ENCODE results near the gene WIZ.
"Not testable (repeated sequence)": the region's sequence is repeated elsewhere in the genome, so short reads cannot be mapped to it uniquely, and the experiment has no call there.

WIZ gene, protein sequence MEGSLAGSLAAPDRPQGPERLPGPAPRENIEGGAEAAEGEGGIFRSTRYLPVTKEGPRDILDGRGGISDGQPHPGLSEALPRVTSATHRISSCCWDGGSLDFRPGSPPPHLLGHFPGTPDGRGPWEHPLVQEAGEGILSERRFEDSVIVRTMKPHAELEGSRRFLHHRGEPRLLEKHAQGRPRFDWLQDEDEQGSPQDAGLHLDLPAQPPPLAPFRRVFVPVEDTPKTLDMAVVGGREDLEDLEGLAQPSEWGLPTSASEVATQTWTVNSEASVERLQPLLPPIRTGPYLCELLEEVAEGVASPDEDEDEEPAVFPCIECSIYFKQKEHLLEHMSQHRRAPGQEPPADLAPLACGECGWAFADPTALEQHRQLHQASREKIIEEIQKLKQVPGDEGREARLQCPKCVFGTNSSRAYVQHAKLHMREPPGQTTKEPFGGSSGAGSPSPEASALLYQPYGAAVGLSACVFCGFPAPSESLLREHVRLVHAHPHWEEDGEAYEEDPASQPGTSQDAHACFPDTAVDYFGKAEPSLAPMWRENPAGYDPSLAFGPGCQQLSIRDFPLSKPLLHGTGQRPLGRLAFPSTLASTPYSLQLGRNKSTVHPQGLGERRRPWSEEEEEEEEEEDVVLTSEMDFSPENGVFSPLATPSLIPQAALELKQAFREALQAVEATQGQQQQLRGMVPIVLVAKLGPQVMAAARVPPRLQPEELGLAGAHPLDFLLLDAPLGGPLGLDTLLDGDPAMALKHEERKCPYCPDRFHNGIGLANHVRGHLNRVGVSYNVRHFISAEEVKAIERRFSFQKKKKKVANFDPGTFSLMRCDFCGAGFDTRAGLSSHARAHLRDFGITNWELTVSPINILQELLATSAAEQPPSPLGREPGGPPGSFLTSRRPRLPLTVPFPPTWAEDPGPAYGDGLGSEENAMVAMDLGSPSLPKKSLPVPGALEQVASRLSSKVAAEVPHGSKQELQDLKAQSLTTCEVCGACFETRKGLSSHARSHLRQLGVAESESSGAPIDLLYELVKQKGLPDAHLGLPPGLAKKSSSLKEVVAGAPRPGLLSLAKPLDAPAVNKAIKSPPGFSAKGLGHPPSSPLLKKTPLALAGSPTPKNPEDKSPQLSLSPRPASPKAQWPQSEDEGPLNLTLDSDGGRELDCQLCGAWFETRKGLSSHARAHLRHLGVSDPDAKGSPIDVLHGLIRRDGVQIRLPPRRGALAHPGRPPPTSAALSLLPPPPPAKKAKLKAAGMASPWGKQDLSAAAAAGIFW (N-terminal part only)

DNA sequence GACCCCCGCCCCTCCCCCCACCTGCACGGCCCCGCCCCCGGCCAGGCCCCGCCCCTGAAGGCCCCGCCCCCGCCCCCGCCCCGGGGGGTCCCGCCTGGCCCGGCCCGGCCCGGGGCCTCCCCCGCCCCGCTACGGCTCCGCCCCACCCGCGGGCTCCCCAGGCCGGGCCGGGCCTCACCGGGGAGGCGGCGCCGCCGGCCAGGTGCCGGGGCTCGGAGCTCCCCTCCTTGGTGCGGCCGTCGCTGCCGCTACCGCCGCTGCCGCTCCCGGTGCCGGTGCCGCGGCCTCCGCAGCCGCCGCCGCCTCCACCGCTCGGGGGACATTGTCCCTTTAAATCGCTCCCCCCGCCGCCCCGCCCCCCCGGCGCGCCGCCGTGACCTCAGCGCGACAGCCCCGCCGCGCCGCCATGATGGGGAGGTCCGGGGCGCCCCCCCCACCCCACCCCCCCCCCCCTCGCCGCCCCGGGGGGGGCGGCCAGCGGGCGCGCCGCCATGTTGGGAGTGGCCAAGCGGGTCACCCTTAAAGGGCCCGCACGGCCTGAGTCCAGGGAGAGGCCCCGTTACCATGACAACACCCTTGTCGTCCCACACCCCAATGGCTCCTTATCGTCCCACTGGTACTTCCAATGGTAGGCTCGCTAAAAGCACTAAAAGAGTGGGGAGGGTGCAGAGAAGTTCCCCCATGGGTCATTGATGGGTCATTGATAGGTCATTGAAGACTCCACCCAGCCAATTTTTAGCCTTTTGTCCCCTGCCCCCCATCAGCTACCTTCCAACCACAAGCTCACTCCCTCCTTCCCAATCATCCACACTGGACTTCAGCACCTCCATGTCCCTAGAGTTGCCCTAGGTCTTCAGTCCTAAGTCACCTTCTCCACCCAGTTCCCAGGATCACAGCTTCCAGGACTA, at the start of gene WIZ:
Gene WIZ (minus strand): TSS at position 337 of the 908 bp plus-strand sequence. CDS start 1,649 bp downstream, outside the sequence.
- DNase-seq: peak; percentile 89 to 90

DNA sequence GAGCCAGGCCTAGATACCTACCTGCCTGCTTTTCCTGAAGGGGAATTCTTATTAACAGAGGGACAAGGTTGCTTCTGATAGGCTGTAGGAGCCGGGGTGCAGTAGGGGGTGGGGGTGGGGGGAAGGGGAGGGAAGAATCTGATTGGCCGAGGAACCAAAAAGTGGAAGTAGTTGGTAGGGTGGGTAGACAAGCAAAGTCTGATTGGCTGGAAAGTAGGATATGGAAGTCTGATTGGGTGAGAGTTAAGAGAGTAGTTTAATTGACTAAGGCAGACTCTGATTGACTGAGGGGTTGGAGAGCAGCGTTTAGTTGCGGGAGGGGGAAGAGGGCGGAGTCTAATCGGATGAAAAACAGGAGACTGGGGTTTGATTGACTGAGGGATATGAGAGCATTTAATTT, 49.2 kb upstream of the WIZ start:
- no peak for DNase-seq

DNA sequence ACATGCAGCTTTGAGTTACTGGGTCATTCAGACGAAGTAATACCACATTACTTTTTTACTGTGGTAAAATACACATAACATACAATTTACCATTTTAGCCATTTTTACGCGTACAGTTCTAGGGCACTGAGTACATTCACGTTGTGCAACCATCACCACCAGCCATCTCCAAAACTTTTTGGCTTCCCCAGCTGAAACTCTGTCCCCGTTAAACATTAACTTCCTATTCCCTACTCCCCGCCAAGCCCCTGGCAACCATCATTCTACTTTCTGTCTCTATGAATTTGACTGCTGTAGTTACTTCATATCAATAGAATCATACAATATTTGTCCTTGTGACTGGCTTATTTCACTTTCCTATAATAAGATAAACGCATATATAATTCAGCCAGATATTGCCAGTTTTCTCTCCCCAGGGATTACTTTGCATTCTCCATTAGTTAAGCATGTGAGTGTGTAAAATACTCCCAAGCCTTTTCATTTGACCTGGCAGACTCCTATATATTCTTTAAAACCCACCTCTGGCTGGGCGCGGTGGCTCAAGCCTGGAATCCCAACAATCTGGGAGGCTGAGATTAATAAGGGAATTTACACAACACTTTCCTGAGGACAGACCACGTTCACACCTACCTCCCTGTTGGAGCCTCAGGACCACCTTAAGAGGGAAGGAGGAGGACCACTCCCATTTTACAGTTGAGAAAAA, 48.6 kb upstream of the WIZ start:
- DNase-seq: no peak

DNA sequence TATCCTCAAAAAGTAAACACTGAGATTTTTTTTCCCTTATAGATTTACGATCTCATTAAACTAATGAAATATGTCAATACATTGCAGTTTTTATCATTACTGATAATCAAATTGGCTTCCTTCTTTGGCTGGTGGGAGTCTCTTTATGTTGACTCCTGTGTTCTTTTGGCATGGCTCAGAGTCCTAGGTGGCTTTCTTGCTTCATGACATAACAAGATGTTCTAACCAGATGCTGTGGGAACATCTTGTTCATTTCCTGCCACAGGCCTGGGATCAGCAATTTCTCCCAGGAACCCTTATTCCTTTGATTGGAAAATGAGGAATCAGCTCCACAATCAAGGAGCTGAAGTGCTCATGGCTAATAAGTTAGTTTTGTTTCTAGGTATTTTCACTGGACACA, 45.4 kb upstream of the WIZ start:
- no peak for DNase-seq

DNA sequence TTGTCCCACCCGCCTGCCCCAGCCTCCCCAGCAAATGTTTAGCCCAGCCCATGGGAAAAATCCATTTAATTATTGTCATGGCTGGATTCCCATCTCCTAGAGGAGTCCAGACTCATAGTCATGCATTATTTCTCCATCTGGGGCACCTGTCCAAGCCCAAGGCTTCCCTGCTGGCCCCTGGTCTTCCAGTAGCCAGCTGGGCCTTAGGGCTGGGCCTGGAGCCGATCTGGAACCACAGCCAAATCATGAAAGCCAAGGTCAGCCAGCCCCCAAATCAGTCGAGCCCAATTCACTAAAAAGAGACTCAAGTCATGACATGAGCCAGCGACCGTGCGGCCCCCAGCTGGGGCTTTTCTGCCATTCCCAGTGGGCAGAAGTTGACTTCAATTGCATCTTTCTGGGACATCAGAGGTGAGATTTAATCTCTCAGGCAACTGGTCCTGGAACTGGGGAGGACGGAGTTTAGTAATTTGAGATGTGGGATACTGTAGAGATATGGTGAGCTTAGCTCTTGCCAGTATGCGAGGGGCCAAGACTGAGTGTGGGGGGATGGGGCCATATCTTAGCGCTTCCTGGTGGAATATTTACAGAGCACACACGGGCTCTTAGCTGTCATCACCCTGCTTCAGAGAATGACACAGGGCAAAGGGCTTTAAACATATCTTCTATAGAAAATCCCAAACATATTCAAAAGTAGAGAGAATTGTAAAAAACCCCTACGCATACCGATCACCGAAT, 38.9 kb upstream of the WIZ start:
- DNase-seq: no peak

DNA sequence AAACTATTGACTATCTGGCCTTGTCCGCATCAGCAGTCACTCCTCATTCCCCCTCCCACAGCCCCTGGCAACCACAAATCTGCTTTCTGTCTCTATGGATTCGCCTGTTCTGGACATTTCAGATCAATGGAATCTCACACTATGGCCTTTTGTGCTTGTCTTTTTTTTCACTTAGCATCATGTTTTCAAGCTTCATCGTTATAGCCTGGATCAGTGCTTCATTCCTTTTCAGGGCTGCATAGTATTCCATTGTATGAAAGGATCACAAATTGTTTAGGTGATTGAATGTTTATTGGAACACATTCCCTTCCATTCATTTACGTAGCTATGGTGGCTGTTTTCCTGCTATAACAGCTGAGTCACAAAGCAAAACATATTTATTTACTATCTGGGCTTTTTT, 37.3 kb upstream of the WIZ start:
- no peak for DNase-seq

DNA sequence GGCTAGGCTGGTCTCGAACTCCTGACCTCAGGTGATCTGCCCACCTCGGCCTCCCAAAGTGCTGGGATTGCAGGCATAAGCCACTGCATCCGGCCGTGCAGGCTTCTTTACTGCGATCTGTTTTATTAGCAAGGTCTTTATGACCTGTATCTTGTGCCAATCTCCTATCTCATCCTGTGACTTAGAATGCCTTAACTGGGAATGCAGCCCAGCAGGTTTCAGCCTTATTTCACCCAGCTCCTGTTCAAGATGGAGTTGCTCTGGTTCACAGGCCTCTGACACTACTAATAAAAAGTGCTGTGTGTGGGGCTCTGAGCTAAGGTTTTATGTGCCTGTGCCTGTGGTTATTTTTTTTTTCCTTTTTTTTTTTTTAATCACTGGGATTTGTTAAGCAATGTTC, 36.0 kb upstream of the WIZ start:
- DNase-seq: not testable (repeated sequence)

DNA sequence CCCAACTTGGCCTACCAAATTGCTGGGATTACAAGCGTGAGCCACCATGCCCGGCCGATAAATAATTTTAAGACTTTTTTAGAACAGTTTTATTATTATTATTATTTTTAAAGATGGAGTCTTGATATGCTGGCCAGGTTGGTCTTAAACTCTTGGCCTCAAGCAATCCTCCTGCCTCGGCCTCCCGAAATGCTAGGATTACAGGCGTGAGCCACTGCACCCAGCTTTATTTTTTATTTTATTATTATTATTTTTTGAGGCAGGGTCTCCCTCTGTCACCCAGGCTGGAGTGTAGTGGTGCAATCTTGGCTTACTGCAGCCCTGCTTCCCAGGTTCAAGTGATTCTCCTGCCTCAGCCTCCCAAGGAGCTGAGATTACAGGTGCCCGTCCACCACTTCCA, 31.2 kb upstream of the WIZ start:
- DNase-seq: not testable (repeated sequence)

DNA sequence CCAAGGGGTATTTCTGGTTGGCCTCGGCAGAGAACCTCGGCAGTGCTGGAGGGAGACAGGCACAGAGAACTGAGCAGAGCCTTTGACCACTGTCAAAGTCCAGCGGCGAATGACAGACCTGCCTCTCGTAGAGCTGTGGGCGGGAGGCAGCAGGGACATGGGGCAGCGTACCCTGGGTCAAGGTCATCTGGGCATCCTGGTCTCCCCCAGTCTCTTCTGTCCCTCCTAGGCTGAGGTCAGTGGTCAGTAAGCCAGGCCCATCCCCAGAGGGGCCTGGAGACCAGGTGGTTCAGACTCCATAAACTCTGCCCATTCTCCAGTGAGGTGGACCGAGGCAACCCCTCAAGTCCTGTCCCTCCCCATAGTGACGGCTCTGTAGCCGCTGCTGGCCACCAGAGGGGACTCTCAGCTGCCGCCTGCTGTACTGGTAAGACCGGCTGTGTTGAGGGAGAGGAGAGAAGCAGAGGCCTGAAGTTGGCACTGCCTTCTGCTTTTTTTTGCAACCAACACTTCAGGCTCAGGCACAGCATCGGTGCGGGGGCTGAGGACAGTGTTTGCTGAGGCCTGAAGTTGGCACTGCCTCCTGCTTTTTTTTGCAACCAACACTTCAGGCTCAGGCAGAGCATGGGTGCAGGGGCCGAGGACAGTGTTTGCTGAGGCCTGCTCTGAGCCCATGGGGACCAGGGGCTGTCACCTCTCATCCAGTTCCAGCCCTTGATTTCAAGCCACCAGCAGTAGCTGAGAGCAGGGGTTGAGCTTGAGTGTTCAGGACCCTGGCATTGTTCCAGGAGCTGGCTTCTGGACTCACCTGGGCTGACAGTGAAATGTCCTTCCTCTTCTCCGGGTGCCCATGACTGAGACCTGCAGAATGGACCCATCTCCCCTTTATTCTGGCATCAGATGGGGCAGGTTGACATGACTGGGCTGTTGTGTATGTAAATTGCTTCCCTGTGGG, 29.9 kb upstream of the WIZ start, which contains the start of gene PGLYRP2:
Gene PGLYRP2 (minus strand): TSS at position 111 of the 955 bp plus-strand sequence. CDS start 130 bp downstream, outside the sequence.
- no peak for DNase-seq

DNA sequence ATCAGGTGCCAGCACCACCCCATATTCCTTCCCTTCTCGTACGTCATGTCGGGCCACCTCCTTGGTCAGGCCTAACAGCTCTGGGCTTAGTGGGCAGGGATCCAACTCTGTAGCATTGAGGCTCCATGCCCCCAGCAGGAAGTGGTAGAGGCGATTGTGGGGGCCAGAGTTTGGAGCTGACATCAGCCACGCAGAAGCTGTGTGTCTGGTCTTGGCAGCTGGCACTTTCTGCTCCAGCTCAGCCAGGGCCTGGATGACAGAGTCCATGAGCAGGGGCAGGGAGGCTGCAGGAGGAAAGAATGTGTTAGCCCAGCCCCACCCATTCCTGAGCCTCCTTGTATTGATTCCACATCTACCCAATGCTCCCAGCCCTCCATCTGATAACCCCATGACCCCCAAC, 26.6 kb upstream of the WIZ start:
- no peak for DNase-seq

DNA sequence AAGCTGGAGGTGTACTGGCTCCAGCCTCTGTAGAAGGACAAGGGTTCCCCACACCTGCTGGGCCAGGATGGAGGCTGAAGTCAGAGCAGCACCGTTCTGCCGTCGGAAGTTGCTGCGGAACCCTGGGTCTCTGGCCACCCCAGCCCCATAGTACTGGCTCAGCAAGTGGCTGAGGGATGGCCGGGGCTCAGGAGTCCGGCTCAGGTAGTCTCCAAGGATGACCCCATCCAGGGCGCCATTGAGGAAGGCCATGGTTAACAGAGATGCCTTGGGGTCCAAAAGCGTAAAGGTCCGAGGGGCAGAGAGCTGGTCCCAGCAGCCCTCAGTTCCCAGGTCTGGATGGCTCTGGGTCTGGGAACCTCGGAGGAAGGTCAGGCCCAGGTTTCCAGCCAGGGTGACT, 25.9 kb upstream of the WIZ start:
- DNase-seq: no peak

DNA sequence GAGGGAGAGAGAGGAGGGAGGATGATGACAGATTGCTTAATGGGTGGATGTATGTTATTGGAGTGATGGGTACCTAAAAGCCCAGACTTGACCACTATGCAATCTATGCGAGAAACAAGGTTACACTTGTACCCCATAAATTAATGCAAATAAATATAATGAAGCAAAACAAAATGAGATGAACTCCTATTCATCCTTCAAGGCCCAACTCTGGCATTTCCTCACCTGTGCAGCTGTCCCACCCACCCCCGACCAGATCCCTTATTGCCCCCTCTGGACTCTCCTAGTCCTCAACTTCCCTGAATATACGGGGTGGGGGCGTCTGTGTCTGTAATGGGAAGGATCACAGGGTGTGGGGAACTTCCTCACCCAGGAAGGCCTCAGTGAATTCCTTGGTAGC, 25.4 kb upstream of the WIZ start:
- no peak for DNase-seq

DNA sequence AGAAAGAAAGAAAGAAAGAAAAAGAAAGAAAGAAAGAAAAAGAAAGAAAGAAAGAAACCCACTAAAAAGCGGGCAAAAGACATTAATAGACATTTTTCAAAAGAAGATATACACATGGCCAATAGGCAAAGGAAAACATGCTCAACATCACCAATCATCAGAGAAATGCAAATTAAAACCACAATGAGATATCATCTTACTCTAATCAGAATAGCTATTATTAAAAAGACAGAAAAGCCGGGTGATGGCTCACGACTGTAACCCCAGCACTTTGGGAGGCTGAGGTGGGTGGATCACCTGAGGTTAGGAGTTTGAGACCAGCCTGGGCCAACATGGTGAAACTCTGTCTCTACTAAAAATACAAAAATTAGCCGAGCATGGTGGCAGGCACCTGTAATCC, 24.1 kb upstream of the WIZ start:
- DNase-seq: not testable (repeated sequence)

DNA sequence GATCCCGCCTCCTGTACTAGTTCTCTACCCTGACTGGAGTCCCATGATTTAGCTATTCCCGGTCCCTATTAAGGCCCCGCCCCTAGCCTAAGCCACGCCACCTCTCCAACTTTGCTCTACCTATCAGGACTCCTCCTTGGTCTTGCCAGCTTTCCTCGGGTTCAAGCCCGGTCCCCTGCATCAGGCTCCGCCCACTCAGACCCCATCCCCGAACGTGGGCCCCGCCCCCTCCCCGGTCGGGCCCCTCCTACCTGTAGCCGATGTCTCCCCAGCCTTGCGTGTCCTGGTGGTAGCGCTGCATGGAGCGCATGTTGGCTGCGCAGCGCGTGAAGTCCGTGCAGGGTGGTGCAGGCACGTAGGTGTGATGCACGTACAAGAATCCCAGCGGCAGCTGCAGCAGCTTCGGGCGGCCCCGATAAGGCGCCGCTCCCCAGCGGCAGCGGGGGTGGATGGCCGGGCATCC, 21.9 kb upstream of the WIZ start:
- DNase-seq: no peak

DNA sequence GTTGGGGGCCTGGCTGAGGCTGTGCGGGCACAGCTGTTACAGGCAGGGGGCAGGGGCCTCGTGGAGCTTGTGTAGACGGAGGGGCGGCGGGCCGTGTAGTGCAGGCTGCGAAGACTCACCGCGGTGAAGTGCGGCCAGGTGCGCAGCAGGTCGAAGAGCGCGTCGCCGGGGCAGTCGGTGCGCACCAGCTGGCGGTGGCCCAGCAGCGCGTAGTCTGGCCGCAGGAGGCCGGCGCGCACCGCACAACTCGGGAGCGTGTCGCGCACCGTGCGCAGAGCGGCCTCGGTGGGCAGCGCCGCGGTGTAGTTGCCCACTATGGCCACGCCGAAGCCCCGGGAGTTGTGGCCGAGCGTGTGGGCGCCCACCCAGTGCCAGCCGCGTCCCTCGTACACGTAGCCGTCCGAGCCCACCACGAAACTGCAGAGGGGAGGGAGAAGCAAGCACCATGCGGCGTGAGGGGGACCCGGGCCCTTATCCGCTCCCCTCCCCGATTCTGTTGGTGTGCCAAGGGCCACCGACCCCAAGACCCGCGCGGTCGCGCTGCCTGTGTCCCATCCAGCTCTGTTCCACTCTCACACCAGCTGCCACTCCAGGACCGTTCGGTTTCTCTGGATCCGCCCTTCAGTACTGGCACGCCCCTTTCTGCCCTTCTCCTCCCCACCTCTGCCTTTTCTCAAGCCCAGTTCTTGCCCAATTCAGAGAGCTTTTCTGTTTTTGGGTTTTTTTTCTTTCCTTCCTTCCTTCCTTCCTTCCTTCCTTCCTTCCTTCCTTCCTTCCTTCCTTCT, 19.9 kb upstream of the WIZ start:
- DNase-seq: peak in 1 of 2 experiments; percentile 54

DNA sequence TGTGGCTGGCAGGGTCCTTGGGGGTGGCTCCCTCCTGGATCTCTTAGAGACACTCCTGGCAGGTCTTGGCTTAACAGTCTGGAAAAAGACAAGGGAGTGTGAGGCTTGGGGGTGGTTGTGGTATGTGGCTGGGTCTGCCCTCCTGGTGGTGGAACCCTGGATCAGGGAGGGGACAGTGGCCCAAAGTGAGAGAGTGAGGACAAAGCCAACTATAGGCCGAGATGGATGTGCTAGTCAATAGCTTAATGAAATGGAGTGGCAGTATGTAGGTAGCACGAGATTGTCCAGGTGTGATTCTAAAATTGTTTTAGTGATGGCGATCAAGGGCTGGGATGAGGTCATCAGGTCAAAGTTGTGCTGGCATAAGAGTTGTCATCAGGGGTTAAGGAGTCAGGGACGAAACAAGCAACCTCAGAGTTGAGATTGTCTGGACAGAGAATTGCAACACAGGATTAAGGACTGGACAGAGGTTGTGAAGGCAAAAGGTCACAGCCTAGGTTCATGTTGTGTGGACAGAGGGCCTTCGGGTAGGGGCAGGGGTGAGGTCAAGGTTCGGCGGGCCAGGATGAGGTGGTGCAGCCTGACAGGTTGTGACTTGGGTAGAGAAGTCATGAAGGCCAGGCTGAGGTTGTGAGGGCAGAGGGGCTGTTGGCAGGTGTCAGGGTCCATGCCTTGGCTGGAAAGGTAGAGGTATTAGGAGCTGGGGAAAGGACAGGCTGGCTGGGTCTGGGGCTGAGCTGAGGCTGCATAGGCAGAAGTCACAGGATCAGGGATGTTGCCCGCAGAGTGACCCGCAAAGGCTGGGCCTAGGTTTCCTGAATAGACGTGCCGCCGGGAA, 19.1 kb upstream of the WIZ start:
- DNase-seq: no peak

DNA sequence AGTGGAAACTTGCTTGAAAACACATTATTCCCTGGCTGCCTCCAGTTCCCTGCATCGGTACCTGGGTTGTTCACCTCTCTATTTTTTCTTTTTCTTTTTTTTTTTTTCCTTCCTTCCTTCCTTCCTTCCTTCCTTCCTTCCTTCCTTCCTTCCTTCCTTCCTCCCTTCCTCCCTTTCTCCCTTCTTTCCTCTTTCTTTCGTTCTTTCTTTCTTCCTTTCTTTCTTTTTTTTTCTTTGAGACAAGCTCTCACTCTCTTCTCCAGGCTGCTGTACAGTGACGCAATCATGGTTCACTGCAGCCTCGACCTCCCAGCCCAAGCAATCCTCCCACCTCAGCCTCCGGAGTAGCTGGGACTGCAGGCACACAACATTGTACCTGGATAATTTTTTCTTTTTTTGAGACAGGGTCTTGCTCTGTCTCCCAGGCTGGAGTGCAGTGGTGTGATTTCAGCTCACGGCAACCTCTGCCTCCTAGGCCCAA, 18.0 kb upstream of the WIZ start:
- no peak for DNase-seq

Measured in activated T-cell treated with anti-CD3 and anti-CD28 coated beads, Interleukin-2, amount 50 U/mL, for 48 hours (primary cell).